NT2/D1 (cell line): ENCODE measurements around the gene AKAP13.

ENCODE experiments used
- DNase-seq: peaks from one replicate; pipeline ENCODE4 v3.0.0-alpha.2; 2011; ENCODE audit warnings: low read depth, low spot score
- H3K27me3 ChIP-seq: 2 replicates; pipeline ENCODE4 v1.6.0; 2011; ENCODE audit warnings: mild to moderate bottlenecking; ENCODE audit not compliant: insufficient read length, insufficient read depth
- H3K36me3 ChIP-seq: 2 replicates; pipeline ENCODE4 v1.6.1; 2011; ENCODE audit warnings: mild to moderate bottlenecking, low read length, mixed read lengths; ENCODE audit not compliant: insufficient read depth, insufficient read length
- H3K4me1 ChIP-seq: 2 replicates; pipeline ENCODE4 v1.5.1; 2011; ENCODE audit not compliant: insufficient read depth, insufficient read length
- H3K4me3 ChIP-seq: 2 replicates; pipeline ENCODE4 v1.5.1; 2011; ENCODE audit warnings: low read depth; ENCODE audit not compliant: insufficient read length
- H3K9ac ChIP-seq: 2 replicates; pipeline ENCODE4 v1.6.0; 2011; ENCODE audit warnings: low read depth; ENCODE audit not compliant: insufficient read length
- H3K9me3 ChIP-seq: 2 replicates; pipeline ENCODE4 v1.5.1; 2011; ENCODE audit warnings: mild to moderate bottlenecking, low read length; ENCODE audit not compliant: insufficient read depth
- SUZ12 ChIP-seq: IDR thresholded peaks from 2 replicates; pipeline ENCODE4 v1.6.1; 2011; ENCODE audit not compliant: insufficient read length, insufficient read depth; ENCODE audit errors: extremely low read depth
- YY1 ChIP-seq: IDR thresholded peaks from 2 replicates; pipeline ENCODE4 v1.6.1; 2011; ENCODE audit not compliant: insufficient read length, insufficient read depth
- ZNF274 ChIP-seq: IDR thresholded peaks from 2 replicates; pipeline ENCODE4 v1.6.1; 2011; ENCODE audit warnings: mild to moderate bottlenecking, low read depth, low read length

The AKAP13 gene

DNA sequence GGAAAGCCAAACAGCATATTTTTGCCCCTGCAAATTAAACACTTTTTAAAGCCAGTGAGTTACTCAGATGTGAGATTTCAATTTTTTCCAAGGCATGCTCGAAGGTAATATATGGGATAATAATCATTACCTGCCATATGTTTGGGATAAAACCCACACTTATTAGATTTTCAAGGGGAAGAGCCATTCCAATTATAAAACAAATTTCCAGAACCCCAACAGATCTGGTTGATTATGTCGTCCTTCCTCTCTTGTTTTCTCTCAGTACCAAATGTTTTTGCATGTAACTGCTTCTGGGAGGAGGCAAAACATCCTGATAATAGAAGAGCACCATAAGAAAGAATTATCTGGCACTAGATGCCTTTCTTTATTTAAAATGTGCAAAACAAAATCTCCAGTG is 115.1 kb downstream of the AKAP13 start:
- no peaks in the 10 kb centered on the region for H3K9me3 ChIP-seq
- TF ChIP-seq YY1 = no peak
- TF ChIP-seq ZNF274 = no peak
- no peak for TF ChIP-seq SUZ12
- no peak overlapping the region for H3K4me3 ChIP-seq
- no peak overlapping the region for H3K9ac ChIP-seq
- no peak for DNase-seq
- H3K36me3 ChIP-seq = peaks cover 2% of the 10 kb centered on the region
- no peaks in the 10 kb centered on the region for H3K4me1 ChIP-seq
- no peaks in the 10 kb centered on the region for H3K27me3 ChIP-seq

DNA sequence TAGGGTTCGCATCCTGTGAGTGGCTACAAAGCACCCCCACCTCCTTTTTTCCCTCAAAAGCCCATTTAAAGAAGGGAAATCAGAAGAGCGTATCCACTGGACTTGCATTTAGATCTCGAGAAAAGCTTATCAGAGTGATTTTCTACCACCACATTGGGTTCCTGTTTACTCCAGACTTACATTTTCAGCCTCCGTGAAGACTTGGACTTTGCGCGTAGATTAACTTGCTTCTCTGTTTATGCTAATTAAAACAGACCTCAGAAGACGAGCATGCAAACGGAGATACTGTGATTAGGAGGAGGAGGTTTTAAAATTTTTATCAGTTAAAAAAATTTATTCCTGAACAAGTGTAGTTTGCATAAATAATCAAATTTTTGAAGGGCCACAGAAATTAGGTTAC is 115.7 kb downstream of the AKAP13 start:
- DNase-seq = no peak
- H3K36me3 ChIP-seq = peaks cover 2% of the 10 kb centered on the region
- H3K9ac ChIP-seq = no peak overlapping the region
- TF ChIP-seq SUZ12 (no peak), YY1 (no peak)
- H3K4me1 ChIP-seq = no peaks in the 10 kb centered on the region
- H3K9me3 ChIP-seq = no peaks in the 10 kb centered on the region
- no peak overlapping the region for H3K4me3 ChIP-seq
- H3K27me3 ChIP-seq = no peaks in the 10 kb centered on the region

DNA sequence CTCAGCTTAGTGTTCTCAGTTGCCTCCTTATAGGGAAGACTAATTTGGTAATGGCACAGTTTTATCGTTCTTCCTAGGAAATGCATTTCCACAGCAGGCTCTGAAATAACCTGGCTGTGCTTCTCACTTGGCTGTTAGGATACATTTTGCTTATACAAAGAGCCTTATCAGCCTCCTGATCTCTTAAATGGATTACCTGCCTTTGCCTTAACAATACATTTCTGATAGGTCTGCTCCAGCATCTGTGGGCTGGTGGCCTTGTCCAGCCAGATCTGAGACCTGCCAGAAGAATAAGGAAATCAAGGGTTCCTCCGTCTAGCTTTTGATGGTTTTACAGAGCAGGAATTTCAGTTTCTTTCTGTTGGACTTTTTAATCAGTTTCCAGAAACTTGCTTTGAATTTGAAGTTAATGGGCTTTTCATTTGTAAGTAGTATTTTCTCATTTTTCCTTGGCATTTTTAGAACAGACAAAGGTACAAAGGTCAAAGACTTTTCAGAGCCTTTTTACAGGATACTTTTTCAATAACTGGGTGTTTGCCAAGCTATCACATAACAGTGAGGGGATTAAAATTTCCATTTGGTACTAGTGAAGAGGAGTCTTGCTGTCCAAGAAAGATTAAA is 116.3 kb downstream of the AKAP13 start:
- Histone ChIP-seq H3K4me3 (no peak overlapping the region), H3K36me3 (peaks cover 2% of the 10 kb centered on the region), H3K27me3 (no peaks in the 10 kb centered on the region), H3K9me3 (no peaks in the 10 kb centered on the region), H3K4me1 (no peaks in the 10 kb centered on the region), H3K9ac (no peak overlapping the region)
- DNase-seq = no peak
- no peak for TF ChIP-seq YY1
- no peak for TF ChIP-seq ZNF274
- no peak for TF ChIP-seq SUZ12

DNA sequence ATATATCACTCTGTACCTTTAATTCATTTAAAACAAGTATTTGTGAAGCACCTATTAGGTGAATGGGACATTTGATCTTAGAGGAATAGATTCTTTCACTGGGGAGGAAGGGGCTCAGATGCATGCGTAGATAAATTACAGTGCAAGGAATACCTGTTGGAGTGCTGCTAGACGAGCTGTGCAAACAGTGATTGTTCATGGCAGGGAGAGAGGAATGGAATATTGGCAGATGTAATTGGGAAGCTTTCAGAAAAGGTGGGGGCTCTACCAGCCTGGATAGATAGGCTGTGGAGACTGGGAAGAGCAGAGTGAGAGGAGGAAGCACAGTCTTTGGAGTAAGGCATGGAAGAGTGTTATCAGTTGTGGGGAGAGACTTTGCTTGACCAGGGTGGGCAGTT is 116.8 kb downstream of the AKAP13 start:
- no peak for TF ChIP-seq ZNF274
- no peak for TF ChIP-seq YY1
- TF ChIP-seq SUZ12 = no peak
- peaks cover 2% of the 10 kb centered on the region for H3K36me3 ChIP-seq
- H3K4me1 ChIP-seq = no peaks in the 10 kb centered on the region
- H3K4me3 ChIP-seq = no peak overlapping the region
- DNase-seq = no peak
- H3K9ac ChIP-seq = no peak overlapping the region
- H3K27me3 ChIP-seq = no peaks in the 10 kb centered on the region
- H3K9me3 ChIP-seq = no peaks in the 10 kb centered on the region

DNA sequence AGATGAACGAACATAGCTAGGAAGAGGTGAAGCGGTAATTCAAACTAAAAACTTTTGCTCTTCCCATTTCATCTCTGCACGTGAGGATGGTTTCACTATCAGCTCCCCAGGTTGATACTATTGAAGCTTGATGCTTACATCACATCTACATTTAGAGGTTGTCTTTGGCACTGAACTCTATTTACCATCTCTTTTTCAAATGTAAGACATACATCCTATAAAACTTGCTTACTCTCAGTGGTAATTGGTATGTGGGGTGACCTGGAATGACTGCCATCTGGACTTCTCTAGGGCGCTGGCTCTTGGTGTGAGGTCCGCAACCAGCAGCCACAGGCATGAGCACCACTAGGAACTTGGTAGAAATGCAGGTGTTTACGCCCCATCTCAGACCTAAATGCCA is 118.1 kb downstream of the AKAP13 start:
- H3K9ac ChIP-seq = no peak overlapping the region
- H3K9me3 ChIP-seq = no peaks in the 10 kb centered on the region
- TF ChIP-seq SUZ12 (no peak), YY1 (no peak), ZNF274 (no peak)
- H3K27me3 ChIP-seq = no peaks in the 10 kb centered on the region
- peaks cover 2% of the 10 kb centered on the region for H3K36me3 ChIP-seq
- no peaks in the 10 kb centered on the region for H3K4me1 ChIP-seq
- DNase-seq = no peak
- no peak overlapping the region for H3K4me3 ChIP-seq

DNA sequence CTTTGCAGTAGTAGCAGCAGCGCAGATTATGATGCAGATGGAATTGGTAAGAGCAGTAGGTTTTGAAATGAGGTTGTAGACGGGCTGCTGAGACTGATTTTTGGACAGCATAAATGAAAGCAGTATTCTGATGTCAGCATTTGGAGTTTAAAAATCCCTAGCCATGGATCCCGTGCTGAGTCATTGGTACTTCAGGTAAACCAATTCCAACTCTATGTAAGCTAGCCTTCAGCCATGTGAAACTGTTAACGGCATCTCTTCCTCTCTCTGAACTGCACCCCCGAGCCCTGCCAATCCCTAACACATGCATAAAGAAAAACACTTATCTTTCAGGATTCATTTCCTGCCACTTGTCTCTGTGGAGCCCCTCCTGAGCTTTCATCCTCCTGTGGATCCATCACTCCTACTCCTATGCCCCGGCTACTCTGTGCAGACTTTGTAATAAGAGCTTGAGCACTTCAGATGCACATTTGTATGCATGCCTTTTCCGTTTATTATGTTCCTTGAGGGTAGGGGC is 119.0 kb downstream of the AKAP13 start:
- no peak overlapping the region for H3K9ac ChIP-seq
- H3K27me3 ChIP-seq = no peaks in the 10 kb centered on the region
- H3K4me1 ChIP-seq = no peaks in the 10 kb centered on the region
- H3K4me3 ChIP-seq = no peak overlapping the region
- TF ChIP-seq ZNF274 = no peak
- no peak for TF ChIP-seq YY1
- TF ChIP-seq SUZ12 = no peak
- no peaks in the 10 kb centered on the region for H3K9me3 ChIP-seq
- DNase-seq = no peak
- H3K36me3 ChIP-seq = peaks cover 2% of the 10 kb centered on the region

DNA sequence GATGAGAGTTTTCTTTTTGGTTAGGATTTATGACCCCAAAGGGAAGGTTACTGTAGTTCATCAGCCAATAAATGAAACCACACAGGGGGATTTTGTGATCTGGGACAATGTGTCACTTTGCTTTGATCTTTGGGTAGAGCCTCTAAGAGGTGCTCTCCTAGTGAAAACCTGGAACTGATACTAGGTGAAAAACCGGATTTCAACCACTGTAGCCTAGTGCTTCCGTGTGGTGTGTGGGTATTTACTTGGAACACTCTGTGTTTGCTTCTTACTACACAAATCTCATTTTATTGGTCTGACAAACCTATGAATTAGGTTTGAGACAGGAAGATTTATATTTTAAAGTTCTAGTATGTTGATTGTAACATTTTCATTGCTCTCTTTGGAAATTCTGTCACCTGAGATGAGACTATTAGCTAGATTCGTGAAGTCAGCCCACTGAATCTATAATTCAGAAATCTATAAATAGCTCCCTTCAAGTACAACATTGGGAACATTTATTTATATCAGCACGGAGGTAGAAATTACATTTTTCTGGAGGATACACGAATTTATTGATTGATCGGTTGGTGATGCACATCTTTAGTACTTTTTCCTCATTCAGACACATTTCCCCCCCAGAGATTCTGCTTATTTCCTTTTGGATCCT is 119.8 kb downstream of the AKAP13 start:
- Histone ChIP-seq H3K4me3 (no peak overlapping the region), H3K27me3 (no peaks in the 10 kb centered on the region), H3K9me3 (no peaks in the 10 kb centered on the region), H3K36me3 (peaks cover 2% of the 10 kb centered on the region), H3K4me1 (no peaks in the 10 kb centered on the region), H3K9ac (no peak overlapping the region)
- no peak for TF ChIP-seq SUZ12
- TF ChIP-seq YY1 = no peak
- TF ChIP-seq ZNF274 = no peak
- DNase-seq = no peak
